Kidney (tissue), 14 donors: ENCODE data around the gene WAC. TPM values are rescaled to one million over a fixed set of nuclear protein-coding genes. Genes with fewer than 3 reads are reported as not detected.

Source experiments
- DNase-seq, 5 donors: peaks; one replicate each; pipeline ENCODE4 v3.0.0-alpha.2; 2013 to 2020
- FAIRE-seq: peaks from 2 replicates; lab custom pipeline; 2012; peaks lifted over from hg19 to GRCh38; lab: Jason Lieb, UNC
- H3K27ac ChIP-seq, 2 donors: one replicate each; pipeline ENCODE4 v1.7.0; 2013; ENCODE audit warnings: low read depth in 2 of 2, low read length in 2 of 2, inconsistent platforms in 1 of 2
- H3K27me3 ChIP-seq: one replicate; pipeline ENCODE4 v1.7.1; 2013; ENCODE audit warnings: low read length, inconsistent platforms; ENCODE audit not compliant: control insufficient read depth, insufficient read depth
- H3K36me3 ChIP-seq, 3 donors: one replicate each; pipeline versions ENCODE4 v1.7.0 to v1.7.1; 2013; ENCODE audit warnings: low read length in 3 of 3, control low read depth in 1 of 3, inconsistent platforms in 1 of 3; ENCODE audit not compliant: insufficient read depth in 3 of 3, control insufficient read depth in 2 of 3
- H3K4me1 ChIP-seq, 3 donors: one replicate each; pipeline versions ENCODE4 v1.7.0 to v1.7.1; 2013; ENCODE audit warnings: low read length in 3 of 3, inconsistent platforms in 1 of 3, low read depth in 1 of 3; ENCODE audit not compliant: control insufficient read depth in 2 of 3, insufficient read depth in 2 of 3
- H3K4me3 ChIP-seq, 3 donors: one replicate each; pipeline versions ENCODE4 v1.7.0 to v1.8.1; 2013; ENCODE audit warnings: low read length in 3 of 3, control low read depth in 1 of 3, inconsistent platforms in 1 of 3
- H3K9ac ChIP-seq, 3 donors: one replicate each; pipeline versions ENCODE4 v1.7.0 to v1.7.1; 2013; ENCODE audit warnings: low read length in 3 of 3, control low read depth in 1 of 3, inconsistent platforms in 1 of 3
- H3K9me3 ChIP-seq, 3 donors: one replicate each; pipeline versions ENCODE4 v1.7.0 to v1.7.1; 2013; ENCODE audit warnings: low read length in 3 of 3, control low read depth in 1 of 3, inconsistent platforms in 1 of 3; ENCODE audit not compliant: control insufficient read depth in 2 of 3, insufficient read depth in 1 of 3
- CTCF ChIP-seq: IDR thresholded peaks from 3 replicates; pipeline ENCODE4 v1.5.1; 2012; ENCODE audit warnings: mild to moderate bottlenecking, moderate library complexity, borderline replicate concordance; ENCODE audit not compliant: insufficient read depth; ENCODE audit errors: extremely low read depth
- intact Hi-C: fragments of 100-400 bp; cut with DNase I; formaldehyde crosslinking; loops from one replicate; pipeline ENCODE4 v1.11.1; 2022
- polyA plus RNA-seq: library from polyadenylated mRNA; stranded (reverse); fragments of 350-450 nt; fragmentation: Illumina TruSeq; extraction: RNeasy Lipid Tissue Mini Kit (QIAGEN cat#74804); gene quantifications from one replicate; pipeline ENCODE4 v1.2.3, GENCODE V29; 2014; ENCODE audit warnings: low read depth, low replicate concordance; ENCODE audit not compliant: insufficient read depth
- total RNA-seq: library from RNA; stranded (reverse); fragmentation: NEBNext Ultra II Directional; extraction: Animal tissue kit (Norgen Biotek cat#: 25700); gene quantifications from one replicate; pipeline ENCODE4 v1.2.1, GENCODE V29; 2021
- donor health status: control.
- donor health status: control.
- donor health status: control.
- donor health status: control.
- donor health status: control.
- donor health status: DM: yes; HTN: yes; CAD: no.
- donor health status: Normal renal cell carcinoma (clear cell type).

The WAC gene
- total and polyA plus RNA-seq, 2 donors from 2014 or later: 33.4 to 107 TPM

- DNase-seq (no peak), FAIRE-seq (no peak)
- intact Hi-C loops: no loop called here
- Histone ChIP-seq H3K9me3 (no peaks in the 10 kb centered on the region), H3K9ac (no peak overlapping the region), H3K36me3 (peaks cover 7 to 50% (median 22%) of the 10 kb centered on the region in 3 donors), H3K27ac (no peak overlapping the region), H3K27me3 (no peaks in the 10 kb centered on the region), H3K4me1 (no peaks in the 10 kb centered on the region), H3K4me3 (no peak overlapping the region)
- TF ChIP-seq CTCF: no peak
These were observed 7.2 kb downstream of the WAC start for GRCh38 chr10:28540145-28540544.

- H3K27ac ChIP-seq: no peak overlapping the region
- no peaks in the 10 kb centered on the region for H3K9me3 ChIP-seq
- no peaks in the 10 kb centered on the region for H3K4me1 ChIP-seq
- FAIRE-seq: no peak
- peak in 1 of 5 donors; percentile 34 for DNase-seq
- intact Hi-C loops: no loop called here
- TF ChIP-seq CTCF: no peak
- H3K4me3 ChIP-seq: no peak overlapping the region
- H3K36me3 ChIP-seq: peaks cover 4 to 42% (median 17%) of the 10 kb centered on the region in 3 donors
- no peaks in the 10 kb centered on the region for H3K27me3 ChIP-seq
- H3K9ac ChIP-seq: no peak overlapping the region
These were observed 8.9 kb downstream of the WAC start for GRCh38 chr10:28541717-28542365.

- Histone ChIP-seq H3K27ac (no peak overlapping the region), H3K27me3 (no peaks in the 10 kb centered on the region), H3K9me3 (no peaks in the 10 kb centered on the region), H3K36me3 (peaks cover 2 to 33% (median 12%) of the 10 kb centered on the region in 3 donors), H3K4me1 (no peaks in the 10 kb centered on the region), H3K4me3 (no peak overlapping the region), H3K9ac (no peak overlapping the region)
- DNase-seq (no peak), FAIRE-seq (no peak)
- intact Hi-C loops: no loop called here
- TF ChIP-seq CTCF: no peak
These were observed 9.8 kb downstream of the WAC start for GRCh38 chr10:28542728-28543127.
